NCI-H2107 (cell line): Measurements from ENCODE around the gene SLC29A4.
A peak's percentile ranks its signal among the peaks of the same experiment; 100 is the strongest.
"Not testable (repeated sequence)": the region's sequence is repeated elsewhere in the genome, so short reads cannot be mapped to it uniquely, and the experiment has no call there.

Experiments
- DNase-seq: peaks from one replicate; lab custom pipeline; 2025; lab: John Stamatoyannopoulos, UW

The SLC29A4 gene

DNA sequence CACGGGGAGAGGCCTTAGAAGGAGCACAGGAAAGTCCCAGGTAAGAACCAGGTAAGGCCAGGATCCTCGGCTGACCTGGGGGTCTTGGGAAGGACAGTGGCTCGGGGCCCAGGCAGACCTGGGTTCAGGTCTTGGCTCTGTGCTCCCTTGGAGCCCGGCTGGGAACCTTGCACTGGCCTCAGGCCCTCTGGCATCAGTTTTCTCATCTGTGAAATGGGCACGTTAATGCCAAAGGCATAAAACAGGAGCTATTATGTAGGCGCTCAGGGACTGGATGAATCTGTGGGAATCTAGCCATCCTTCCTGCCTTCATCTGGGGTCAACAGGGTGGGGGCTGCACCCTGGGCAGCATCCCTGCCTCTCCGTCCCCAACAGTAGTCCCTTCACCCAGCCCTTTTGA, 8.3 kb upstream of the SLC29A4 start:
- no peak for DNase-seq

DNA sequence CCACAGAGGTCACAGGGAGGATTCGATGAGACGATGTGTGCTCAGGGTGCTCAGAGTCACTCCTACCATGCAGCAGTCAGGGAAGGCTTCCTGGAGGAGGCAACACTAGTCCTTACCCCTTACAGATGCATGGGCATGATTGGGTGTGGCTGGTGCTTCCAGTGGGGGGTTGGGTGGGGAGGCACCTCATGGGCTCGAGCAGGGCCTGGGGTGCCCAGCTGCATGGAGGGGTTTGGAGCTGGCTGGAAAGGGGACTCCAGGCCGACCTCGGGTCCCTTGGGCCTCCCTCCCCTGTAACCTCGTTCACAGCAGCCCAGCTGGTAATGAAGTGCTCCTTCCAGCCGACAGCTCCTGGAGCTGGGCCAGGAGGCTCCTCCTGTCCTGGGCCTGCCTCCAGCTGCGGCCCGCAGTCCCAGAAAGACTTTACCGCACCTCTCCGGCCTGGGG, 7.7 kb upstream of the SLC29A4 start:
- DNase-seq = not testable (repeated sequence)

DNA sequence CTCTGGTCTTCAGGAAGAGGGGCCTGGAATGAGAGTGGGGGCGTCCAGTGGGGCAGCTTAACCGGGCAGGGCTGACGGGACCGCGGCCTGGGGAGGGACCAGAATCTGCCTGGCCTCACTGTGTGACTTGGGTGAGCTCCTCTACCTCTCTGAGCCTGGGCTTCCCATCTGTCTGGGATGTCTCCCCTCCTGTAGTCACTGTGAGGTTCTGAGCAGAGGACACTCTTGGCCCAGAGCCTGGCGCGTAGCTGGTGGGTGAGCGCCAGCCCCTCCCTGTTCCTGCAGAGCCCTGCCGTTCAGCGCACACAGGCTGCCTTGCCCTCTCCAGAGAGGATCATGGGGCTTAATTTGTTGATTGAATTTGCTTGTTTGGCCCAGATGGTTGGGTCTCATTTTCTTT, 7.2 kb upstream of the SLC29A4 start:
- not testable (repeated sequence) for DNase-seq

DNA sequence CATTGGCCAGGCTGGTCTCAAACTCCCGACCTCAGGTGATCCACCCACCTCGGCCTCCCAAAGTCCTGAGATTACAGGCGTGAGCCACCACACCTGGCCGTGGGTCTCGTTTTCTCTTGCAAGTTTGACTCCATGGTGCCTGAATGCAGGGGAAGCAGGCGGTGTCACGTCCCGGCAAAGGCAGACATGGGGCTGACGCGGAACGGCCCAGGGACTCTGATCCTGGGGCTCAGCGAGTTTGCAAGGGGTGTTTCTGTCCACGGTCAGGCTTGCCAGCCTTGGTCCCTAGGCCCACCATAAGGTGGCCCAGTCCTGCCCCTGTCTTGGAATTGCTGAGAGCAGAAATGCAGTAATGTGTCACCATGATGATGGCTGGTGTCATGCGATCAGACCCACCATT, 6.6 kb upstream of the SLC29A4 start:
- not testable (repeated sequence) for DNase-seq

DNA sequence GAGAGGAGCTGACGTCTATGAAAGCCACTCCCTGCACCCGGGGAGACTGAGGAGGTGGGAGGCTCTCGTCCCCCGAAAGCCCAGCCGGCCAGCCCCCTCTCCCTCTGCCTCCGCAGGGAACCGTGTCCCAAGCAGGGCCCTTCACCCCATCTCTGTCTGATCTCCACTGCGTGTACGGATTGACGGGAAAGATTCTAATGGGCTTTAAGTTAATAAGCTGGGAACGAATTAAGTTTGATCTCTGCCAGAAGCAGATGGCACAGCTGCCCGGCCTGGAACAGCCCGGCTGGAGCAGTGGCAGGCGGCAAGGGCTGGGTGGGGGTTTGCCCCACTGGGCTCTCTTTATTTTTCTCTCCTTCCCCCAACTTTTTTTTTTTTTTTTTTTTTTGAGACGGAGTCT, 6.1 kb upstream of the SLC29A4 start:
- no peak for DNase-seq

DNA sequence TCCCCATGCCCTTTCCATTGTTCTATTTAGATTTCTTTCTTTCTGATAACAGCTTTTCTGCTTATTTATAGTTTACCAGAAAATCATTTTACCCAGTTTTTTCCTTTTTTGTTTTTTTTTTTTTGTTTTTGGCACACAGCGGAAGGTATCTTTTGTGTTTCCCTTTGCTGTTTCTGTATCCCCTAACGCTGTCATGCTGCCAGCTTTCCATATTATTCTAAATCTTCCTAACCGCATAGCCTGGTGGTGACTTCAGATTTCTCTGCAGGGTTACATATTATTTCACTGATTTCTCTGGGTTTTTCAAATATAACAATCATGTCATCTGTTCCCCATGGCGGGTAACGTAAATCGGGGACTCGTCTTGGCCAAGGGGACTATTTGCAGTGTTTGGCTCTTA, 4.0 kb upstream of the SLC29A4 start:
- no peak for DNase-seq

DNA sequence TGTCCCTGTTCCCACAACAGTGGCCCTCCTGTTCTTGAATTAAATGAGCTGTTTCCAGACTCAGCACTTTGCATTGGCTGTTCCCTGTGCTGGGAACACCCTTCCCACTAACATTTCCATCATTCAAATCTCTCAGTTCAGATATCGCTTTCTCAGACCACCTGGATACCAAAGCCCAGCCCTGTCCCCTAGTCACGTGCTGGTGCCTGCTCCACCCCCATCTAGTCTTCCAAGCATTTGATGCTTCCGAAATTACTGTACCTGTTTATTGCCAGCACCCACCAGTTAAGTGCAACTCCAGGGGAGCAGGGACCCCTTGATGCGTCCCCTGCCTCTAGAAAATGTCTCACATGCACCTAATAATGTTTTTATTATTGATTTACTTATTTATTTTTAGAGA, 3.0 kb upstream of the SLC29A4 start:
- DNase-seq = no peak

DNA sequence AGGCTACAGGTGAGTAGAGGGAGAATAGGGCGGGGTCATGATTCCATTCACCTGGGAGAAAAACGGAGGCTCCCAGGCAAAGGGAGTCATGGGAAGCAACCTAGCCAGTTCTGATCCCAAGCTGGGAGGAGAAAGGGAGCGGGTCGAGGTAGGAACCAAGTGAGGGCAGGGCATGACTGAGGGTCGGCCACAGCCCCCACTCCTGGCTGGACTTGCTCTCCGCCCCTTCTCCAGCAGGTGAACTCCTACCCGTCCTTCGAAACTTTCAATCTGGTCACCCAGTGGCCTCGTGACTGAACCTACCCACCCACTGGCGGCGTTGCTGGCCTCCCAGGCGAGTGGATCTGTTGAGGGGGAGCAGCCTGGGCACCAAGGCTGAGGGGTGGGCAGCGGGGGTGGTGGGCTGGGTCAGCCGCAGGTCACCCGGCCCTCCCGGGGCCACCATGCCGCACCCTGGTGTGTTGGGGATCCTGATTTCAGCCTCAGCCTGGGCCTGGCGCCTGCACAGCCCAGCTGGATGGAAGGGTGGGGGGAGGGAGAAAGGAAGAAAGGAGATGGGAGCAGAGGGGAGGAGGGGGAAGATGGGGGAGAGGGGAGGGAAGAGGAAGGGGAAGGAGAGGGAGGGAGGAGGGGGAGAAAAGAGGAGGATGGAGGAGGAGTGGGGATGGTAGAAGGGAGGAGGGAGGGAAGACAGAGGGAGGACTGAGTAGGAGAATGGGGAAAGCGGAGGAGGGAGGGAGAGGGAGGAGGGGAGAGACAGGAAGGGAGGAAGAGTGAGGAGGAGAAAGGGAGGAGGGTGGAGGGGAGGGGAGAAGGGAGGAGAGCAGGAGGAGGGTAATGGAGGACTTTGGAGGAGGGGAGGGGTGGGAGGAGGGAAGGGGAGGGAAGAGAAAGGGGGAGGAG, 894 bp upstream of the SLC29A4 start:
- not testable (repeated sequence) for DNase-seq

DNA sequence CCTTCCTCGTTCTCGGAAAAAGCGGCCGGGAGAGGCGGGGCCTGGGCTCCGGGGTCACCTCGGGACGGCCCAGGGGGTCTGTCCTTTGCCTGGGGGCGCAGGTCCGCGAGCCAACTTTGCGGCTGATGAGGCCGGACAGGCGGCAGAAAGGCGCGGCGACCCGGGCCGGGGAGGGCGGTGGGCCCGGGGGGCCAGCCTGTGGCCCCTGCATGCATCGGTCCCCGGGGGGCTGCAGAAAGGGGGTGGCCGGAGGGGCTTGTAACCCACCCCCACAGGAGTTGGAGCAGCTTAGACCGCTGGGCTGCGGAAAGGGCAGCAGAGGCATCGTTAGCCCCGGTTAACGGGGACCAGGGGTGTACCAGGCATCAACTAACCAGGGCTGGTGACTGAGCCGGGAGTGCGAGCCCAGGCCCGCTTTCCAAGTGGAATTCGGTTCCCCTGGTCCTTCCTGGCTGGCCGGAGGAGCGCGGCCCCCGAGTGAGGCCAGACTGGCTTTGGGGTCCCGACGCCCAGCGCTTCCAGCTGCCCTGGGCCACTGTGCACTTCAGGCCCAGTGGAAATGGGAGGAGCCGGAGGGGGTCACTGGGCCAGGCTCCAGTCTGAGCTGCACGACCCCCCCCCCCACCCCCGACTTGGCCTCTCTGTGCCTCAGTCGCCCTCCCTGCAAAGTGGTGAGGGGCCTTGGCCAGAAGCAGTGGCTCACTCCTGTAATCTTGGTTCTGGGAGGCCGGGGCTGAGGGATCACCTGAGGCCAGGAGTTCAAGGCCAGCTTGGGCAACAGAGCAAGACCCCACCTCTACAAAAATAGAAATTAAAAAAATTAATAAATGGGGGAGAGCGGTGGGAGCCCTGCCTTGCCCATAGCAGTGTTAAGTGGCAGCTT, 919 bp downstream of the SLC29A4 start:
- DNase-seq = no peak

DNA sequence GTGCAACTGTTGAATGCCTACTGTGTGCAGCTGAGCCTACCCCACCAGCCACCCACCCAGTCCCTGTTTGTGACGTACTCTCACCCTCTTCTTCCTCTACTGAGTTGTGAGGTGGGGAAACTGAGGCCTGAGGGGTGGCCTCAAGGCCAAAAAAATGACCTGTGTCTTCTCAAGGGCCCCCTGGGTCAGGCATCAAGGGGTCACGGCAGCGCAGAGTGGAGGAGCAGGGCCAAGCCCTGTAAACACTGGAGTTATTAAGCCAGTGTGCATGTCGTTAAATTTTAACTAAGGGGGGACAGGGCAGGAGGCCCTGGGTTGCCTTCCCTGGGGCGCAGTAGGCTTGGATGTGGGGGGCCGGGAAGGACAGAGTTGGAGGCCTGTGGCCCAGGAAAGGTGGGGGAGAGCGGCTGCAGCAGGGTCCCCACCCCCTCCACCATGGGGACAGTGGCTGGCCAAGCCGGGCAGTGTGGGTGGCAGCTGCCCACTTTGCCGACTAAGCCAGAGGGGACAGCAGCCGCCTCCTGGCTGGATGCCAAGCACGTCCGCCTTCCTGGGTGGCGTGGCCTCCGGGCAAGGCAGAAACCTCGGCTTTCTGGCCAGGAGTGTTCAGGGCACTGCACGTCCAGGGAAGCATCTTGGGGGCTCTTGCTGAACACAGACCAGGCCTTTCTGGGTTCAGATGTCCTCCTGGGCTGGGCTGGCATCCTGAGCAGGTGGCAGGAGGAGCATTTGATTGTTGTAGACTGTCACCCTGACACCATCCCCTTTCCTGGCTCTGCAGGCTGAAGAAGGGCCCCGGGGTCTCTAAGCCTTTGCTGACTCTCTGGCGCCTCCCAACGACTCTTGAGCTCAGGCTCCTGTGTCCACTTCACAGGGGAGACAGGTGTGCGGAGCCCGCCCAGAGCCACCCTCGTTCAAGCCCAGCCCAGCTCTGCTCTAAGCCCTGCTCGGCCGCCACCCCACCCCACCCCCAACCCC, 1.9 kb downstream of the SLC29A4 start:
- DNase-seq = peak; percentile 76

DNA sequence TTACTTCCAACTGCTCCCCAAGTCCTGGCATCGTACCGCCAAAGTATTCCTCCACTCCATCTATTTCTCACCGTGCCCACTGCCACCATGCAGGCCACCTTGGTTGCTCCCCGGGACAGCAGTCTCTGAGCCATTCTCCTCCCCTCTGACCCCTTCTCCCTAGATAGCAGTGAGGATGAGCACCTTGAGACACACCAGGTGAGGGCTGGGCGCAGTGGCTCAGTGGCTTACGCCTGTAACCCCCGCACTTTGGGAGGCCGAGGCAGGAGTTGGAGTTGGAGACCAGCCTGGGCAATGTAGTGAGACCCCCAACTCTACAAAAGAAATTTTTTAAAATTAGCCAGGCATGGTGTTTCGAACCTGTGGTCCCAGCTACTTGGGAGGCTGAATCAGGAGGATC, 4.2 kb downstream of the SLC29A4 start:
- DNase-seq = no peak

DNA sequence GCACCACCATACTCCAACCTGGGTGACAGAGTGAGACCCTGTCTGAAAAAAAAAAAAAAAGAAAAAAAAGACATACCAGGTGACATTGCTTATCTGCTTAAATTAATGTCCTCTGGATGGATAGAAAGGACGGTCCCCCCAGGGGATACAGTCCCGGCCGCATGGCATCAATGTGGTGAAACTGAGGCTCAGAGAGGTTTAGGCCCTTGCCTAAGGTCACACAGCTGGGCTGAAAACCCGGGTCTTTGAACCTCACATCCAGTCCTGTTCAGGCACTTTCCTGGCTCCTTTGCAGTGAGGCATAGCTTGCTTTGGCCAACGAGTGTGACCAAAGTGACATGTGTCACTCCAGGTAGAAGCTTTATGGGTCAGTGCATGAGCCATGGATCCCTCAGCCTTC, 4.6 kb downstream of the SLC29A4 start:
- not testable (repeated sequence) for DNase-seq

DNA sequence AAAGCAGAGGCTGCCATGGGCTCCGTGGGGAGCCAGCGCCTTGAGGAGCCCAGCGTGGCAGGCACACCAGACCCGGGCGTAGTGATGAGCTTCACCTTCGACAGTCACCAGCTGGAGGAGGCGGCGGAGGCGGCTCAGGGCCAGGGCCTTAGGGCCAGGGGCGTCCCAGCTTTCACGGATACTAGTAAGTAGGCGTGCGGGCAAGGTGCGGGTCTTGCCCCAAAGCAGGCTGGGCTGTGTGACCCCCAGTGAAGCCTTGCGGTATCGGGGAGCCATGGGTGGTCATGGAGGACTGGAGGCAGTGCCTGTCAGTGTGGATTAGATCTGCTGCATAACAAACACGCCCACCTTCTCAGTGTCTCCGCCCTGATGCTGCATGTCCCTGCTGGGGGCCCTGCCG, 5.1 kb downstream of the SLC29A4 start:
- DNase-seq = no peak

DNA sequence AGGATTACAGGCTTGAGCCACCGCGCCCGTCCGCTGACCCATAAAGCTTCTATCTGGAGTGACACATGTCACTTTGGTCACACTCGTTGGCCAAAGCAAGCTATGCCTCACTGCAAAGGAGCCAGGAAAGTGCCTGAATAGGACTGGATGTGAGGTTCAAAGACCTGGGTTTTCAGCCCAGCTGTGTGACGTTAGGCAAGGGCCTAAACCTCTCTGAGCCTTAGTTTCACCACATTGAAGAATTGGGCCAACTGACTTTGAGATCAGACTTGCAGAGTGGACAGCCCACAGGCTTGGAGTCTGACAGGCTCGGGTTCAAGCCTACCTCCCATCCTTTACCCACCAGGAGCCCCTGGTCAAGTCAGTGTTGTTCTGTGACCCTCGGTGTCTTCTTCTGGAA, 5.8 kb downstream of the SLC29A4 start:
- not testable (repeated sequence) for DNase-seq

DNA sequence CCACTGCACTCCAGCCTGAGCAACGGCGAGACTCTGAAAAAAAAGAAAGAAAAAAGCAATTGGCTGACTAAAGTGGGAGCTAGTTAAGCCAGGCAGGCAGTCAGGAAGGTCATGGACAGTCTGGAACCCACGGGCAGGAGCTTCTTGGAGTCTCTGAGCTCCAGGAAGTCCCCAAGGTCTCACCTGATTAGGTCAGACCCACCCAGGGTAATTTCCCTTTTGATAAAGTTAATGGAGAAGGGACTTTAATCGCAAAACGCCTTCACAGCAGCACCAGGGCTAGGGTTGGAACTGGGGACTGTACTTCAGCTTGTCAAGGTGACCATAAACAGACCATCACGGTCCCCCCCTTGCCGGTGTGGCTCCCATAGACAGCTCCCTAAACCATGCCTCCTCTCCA, 6.6 kb downstream of the SLC29A4 start:
- no peak for DNase-seq

DNA sequence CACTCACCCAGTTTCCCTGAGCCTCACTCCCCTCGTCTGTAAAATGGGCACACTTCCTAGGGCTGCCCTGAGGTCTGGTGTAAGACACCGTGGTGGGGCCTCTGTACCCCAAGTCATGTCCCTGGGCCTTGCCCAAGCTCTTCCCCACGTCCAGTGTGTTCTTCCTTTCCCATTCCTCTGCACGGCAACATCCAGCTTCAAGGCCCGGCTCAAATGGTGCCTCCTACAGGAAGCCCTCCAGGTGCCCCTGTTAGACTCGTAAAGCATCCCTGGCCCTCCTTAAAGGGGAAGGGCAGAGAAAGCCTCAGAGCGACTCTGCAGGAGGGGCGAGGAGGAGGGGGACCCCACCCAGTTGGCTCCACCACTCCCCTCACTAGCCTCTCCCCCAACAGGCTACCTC, 8.6 kb downstream of the SLC29A4 start:
- DNase-seq = no peak

DNA sequence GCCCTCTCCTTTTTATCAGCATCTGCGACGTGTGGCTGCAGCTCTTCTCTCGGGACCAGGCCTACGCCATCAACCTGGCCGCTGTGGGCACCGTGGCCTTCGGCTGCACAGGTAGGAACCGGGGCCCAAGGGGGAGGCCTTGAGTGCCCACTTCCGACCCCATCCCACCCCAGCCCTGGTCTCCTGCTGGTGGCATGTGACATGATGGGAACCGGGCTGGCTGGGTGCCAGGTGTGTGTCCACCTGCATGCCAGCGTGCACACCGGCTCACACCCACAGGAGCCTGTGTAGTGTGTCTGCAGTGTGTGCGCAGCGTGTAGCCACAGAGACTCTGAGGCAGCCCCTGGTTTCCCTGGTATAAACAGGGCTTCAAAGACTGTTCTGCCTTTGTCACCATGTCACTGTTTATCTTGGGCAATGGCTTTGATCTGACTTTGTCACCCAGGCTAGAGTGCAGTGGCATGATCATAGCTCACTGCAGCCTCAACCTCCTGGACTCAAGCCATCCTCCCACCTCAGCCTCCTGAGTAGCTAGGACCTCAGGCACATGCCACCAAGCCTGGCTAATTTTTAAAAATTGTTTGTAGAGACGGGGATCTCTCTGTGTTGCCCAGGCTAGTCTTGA, 9.1 kb downstream of the SLC29A4 start:
- DNase-seq = not testable (repeated sequence)

DNA sequence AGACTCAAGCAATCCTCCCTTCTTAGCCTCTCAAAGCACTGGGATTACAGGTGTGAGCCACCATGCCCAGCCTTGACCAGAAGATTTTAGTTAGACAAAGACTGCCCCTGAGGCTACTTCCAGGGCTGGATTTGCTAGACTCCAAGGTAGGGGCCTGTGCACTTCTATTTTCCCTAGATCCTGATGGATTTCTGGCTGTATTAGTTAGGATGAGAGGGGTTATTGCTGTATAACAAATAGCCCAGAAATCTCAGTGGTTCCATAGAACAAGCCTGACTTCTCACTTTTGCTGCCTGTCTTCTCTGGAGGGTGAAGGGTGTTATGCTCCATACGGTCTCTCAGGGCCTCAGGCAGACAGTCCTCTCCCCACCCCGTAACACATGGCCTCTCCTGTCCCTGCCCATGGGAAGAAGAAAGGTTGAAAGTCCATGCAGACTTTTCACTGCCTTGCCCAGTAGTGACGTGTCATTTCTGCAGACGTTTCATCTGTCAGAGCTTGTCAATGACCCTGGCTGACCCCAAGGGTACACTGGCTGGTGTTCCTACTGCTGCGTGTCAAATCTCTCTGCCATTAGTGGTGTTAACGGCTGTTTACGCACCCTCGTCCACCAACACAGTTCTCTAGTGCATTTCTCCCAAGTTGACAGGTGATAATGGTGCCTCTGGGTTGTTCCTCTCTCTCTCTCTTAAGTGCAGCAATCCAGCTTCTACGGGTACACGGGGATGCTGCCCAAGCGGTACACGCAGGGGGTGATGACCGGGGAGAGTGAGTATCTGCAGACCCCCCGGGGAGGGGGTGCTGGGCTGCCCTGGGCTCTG, 11.6 kb downstream of the SLC29A4 start:
- DNase-seq = no peak

DNA sequence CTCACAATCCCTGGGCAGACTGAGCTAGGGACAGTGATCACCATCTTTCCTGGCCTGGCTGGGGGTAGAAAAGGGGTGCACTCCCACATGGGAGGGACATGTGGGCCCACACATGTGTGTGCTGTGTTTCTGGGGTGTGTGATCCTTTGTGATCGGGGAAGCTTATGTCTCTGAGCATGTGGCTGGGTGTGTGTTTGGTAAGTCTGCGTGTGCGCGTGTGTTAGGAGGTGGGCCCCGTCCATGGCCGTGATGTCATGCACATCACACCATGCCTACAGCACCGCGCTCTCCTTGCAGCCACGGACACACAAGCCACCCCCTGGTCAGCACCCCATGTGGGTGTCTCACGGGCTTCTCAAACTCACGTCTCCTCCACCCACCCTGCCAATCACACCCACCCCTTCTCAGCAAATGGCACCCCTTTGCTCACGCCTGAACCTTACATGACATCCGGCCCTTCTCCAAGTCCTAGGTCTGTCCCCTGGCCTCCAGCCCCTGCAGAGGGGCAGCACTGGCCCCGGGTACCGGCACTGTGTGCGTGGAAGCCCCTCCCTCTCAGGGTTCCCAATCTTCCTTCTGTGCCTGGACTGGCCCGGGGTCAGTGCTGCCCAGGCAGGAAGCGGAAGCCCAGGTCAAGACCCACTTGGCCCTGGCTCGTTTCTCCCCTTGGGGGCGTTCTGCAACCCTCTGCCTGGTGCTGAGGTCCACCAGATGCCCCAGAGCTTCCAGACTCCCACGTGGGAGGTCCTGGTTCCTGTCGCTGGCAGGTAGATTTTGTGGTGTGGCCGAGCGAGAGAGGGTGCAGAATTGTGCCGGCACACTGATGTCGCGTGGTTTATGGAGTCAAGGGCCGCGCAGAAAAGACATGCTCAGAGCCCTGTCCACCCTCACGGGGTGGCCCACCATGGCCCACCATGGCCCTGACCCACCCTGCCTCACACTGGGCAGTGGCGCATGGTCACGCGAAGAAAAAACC, 12.6 kb downstream of the SLC29A4 start:
- DNase-seq = no peak
